T-helper 2 cell (primary cell): ENCODE measurements around the gene CCDC187.
A peak's percentile ranks its signal among the peaks of the same experiment; 100 is the strongest.

Experiments
- DNase-seq, 5 experiments: peaks; one replicate each; pipeline versions ENCODE4 v3.0.0 to v3.0.0-alpha.2; 2012 to 2022

The CCDC187 gene

DNA sequence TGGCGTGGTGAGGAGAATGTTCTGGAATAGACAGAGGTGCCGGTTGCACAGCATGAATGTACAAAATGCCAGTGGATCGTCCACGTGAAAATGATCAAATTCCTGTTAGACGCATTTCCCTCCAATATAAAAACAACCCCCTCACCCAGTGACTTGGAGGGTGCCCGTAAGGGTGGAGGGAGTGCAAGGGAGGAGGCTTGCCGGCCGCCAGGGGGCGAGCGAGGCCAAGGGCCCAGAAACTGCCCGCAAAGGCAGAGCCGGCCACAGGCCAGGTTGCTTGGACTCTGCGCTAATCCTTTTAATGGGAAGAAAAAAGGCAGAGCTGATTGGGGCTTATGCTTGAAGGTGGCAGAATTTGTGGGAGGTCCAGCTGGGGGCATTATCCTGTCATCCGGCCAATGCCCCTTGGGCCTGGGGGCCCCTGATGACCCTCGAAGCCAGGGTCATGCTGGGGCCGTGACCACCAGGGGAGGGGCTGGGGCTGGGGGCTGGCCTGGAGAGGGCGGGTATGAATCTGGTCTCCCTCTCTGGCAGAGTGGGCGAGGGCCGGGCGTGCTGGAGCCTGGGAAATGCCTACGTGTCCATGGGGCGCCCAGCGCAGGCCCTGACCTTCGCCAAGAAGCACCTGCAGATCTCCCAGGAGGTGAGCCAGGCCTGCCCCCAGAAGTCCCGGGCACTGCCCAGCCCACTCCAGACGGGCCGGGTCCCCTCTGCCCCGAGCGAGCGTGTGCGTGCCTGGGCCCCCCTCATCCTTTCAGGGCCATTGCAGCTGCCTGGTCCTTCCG is 35.5 kb upstream of the CCDC187 start:
- peak in 1 of 5 experiments; percentile 35 for DNase-seq

DNA sequence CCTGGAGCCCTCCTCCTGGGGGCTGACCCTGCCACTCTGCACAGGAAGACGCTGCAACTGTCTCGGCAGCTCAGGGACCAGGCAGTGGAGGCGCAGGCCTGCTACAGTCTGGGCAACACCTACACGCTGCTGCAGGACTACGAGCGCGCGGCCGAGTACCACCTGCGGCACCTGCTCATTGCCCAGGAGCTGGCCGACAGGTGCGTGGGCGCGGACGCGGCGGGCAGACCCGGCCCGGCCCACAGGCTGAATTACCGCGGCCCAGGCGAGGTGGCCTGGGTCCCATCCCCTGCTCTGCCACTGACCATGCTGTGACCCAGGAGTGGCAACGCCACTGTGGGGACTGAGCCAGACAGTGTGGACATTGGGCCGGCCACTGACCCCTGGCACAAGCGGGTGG is 34.6 kb upstream of the CCDC187 start:
- no peak for DNase-seq

DNA sequence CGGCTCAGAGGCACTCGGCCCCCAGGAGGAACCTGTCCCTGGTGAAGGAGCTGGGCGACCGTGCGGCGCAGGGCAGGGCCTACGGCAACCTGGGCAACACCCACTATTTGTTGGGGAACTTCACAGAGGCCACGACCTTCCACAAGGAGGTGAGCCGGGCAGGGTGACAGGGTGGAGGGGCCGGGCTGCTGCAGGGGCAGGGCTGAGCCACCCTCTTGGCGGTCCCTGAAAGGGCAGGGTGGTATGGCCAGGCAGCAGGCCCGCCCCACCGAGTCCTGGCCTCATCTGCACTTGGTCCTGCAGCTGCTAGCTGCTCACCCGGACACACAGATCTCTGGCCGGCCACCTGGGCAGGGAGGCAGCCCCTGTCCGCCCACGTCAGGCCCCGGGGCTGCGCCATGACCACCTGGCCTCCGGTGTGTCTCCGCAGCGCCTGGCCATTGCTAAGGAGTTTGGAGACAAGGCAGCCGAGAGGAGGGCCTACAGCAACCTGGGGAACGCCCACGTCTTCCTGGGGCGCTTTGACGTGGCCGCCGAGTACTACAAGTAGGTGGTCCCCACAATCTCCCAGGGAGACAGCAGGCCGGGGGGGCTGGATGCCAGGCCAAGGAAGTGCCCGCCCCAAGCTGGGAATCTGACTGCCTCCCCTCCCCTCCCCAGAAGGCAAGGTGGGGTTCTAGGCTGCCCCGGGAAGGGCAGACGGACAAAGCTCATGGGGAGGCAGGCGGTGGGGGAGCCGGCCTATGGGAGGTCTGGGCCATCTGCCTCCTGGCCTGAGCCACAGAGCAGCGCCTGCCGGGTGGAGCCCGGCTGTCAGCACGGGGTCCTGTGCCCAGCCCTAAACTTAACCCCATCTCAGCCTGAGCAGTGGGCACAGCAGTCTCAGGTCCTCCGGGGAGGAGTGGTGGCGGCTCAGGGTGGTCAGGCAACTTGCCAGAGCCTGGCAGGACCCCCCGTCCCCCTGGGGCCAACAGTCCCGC is 33.8 kb upstream of the CCDC187 start:
- no peak for DNase-seq

DNA sequence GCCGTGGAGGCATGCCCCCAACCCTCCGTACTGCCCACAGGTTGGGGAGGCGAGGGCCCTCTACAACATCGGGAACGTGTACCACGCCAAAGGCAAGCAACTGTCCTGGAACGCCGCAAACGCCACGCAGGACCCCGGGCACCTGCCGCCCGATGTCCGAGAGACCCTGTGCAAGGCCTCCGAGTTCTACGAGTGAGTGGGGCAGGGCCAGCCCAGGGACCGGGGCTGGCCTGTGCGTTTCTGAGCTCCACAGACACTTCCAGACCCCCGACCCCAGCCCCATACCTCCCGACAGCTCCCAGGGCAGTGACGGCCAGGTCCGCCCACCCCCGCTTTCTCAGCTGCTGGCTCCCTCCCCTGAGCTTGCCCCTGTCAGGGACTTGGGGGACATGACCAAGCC is 33.0 kb upstream of the CCDC187 start:
- no peak for DNase-seq

DNA sequence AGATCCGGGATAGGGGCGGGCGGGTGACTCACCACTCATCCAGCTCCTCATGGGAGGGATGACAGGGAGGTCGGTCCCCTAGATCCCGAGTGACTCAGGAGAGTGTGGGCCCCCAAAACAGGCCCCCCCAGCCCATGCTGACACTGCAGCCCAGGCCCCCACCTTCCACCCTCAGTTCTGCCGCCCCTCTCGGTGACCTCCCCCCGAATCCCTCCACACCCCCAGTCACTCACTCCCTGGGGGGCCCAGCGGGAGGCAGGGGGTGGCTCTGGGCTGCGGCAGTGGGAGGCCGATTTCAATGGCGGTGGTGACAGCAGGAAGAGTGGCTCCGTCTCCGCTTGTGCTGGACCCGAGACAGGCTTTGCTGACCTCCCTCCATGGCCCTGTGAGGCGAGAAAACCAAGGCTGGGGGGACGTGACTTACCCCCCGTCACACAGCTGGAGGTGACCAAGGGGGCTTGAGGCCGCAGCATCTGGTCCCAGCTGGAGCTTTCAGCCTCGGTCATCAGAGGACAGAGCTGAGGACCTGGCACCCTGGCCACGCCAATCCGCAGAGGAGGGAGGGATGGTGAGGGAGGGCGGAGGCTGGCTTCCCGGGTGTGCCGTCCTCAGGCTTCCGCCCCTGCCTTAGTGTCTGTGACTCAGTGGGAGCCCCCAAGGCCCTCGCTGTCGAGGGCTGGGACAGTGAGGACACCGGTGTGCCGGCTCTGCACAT is 32.4 kb upstream of the CCDC187 start:
- no peak for DNase-seq

DNA sequence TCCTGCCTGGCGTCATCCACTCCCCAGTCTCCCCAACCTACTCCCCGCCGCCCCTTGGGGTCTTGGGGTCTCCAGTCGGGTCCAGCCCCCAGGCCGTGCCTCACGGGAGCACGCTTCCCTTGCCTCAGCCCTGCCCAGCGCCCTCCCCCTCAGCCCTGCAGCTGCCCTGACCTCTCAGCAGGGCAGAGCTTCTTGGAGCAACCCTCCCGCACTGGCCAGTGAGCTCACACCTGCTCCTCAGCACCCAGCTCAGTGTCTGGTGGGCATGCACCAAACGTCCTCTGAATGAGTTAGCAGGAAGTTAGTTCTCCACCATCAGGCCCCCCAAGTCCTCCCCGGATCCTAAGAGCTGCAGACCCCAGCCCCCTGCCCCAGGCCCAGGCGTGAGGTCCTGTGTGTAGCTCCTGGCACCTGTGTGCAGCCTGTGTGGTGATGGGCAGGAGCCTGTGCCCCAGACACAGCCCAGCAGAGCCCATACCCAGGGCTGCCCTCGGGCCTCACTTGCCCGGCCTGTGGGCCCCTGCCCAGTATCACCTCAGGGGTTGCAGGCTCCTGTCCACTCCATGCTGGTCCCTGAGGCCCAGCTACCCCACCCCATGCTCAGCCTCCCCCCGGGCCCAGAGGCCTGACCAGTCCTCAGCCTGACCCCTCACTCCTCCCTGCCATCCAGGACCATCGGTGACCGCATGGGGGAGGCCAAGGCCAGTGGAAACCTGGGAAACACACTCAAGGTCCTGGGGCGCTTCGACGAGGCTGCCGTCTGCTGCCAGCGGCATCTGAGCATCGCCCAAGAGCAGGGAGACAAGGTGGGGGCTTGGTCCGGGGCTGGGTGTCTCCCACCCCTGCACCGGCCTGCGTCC is 31.6 kb upstream of the CCDC187 start:
- no peak for DNase-seq

DNA sequence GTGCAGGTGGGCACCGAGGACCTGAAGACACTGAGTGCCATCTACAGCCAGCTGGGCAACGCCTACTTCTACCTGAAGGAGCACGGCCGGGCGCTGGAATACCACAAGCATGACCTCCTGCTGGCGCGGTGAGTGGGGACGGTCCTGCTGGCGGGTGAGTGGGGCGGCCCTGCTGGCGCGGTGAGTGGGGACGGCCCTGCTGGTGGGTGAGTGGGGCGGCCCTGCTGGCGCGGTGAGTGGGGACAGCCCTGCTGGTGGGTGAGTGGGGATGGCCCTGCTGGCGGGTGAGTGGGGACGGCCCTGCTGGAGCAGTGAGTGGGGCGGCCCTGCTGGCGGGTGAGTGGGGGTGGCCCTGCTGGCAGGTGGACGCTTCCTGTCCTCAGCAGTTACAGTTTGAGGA is 30.6 kb upstream of the CCDC187 start:
- no peak for DNase-seq

DNA sequence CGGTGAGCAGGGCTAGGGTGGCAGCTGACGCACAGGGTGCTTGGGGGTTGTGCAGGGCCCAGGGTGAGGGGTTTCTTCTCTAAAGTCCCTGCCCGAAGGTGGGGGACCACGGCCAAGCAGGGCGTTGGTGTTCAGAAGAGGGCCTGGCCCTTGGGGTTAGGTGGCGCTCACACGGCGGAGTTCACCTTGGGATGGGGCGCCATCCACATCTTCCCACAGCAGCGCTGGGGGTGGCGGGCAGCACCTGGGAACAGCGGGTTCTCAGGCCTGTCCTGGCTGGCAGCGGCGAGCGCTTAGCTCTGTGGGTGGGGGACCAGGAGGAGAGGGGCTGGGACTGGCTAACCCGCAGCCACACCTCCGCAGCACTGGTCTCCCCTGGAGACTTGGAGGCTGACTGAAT is 29.6 kb upstream of the CCDC187 start:
- DNase-seq: no peak

DNA sequence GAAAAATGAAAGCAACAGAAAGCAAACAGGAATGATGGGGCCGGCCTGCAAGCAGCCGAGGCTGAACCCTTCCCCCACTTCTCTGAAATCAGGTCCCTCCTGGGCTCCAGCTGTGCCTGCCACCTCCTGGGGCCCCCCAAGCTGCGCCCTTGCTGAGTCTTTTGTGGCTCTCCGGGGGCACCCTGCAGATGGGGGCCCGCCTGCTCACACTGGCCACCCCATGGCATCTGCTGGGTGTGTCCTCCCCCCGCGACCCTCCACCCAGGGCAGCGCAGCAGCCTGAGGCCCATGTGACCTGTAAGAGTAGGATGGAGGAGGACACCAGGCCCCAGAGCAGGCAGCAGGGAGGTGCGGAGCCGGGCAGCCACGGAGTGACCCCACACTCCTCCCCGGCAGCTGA is 29.2 kb upstream of the CCDC187 start:
- no peak for DNase-seq

DNA sequence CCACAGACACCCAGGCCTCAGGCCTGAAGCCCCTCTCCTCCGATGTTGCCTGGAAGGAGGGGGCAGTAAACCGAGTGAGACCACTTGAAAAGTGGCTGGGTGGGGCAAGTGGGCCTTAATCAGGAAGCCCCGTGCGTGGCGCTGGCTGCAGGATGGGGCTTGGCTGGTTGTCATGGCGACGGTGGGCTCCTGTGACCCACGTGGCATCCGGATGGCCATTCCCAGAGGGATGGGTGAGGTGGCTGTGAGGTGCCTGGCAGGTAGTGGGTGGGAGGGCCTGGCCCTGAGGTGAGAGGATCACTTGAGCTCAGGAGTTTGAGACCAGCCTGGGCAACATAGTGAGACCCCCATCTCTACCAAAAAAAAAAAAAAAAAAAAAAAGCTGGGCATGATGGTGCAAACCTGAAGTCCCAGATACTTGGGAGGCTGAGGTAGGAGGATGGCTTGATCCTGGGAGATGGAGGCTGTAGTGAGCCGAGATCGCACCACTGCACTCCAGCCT is 28.6 kb upstream of the CCDC187 start:
- no peak for DNase-seq

DNA sequence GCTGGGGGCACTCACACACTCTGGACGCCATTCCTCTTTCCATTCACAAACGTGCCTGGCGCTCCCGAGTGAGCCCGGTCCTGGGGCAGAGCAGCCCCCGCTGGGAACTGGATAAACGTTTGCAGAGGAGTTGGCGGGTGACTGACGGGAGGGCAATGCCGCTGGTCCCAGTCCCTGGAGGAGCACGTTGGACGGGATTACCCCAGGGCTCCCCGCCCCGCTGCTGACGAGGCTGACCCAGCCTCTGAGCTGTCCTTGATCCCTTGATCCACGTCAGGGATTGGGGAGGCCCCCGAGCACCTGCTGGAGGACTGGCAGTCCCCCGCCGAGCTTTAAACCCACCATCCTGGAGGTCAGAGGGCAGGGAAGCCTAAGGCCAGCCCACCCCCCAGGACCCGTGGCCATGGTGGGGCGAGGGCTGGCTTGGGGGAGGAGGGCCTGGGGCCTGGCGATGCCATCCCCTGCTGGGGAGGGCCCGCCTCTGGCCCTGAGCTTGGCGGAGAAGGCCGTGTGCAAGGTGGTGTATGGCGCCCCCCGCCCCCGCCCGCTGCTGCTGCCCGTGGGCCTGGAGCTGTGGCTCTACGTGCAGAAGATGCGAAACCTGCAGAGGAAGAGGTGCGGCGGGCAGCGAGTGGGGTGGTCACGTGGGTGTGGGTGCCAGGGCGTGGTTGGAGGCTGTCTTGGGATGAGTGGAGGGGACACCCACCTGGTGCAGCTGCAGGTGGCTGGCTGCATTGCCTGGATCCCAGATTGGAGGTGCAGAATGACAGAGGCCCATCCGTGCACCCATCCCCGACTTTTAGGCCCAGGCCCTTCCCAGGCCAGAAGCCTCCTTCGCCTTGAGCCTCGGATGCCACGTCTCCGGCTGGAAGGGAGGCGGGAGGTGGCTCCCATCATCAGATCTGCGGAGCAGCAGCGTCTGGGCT is 27.9 kb upstream of the CCDC187 start:
- peak in 1 of 5 experiments; percentile 48 for DNase-seq

DNA sequence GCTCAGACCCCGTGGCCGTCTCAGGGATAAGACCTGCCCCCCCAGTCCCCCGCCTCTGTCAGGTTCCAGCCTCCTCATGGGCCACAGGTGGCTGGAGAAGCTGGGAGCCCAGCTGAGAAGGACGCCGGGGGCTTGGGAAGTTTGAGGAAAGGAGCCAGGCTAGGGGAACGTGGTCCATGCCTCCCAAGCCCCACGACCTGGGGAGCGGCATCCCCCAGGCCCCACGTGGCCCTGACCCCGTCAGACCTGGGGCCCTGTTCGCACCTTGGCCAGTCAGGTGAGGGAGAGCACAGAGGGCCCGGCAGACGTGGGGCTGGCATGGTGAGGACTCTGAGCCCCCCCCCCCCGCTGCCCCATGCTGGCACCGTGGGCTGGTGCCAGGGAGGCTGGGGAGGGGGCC is 27.1 kb upstream of the CCDC187 start:
- DNase-seq: no peak

DNA sequence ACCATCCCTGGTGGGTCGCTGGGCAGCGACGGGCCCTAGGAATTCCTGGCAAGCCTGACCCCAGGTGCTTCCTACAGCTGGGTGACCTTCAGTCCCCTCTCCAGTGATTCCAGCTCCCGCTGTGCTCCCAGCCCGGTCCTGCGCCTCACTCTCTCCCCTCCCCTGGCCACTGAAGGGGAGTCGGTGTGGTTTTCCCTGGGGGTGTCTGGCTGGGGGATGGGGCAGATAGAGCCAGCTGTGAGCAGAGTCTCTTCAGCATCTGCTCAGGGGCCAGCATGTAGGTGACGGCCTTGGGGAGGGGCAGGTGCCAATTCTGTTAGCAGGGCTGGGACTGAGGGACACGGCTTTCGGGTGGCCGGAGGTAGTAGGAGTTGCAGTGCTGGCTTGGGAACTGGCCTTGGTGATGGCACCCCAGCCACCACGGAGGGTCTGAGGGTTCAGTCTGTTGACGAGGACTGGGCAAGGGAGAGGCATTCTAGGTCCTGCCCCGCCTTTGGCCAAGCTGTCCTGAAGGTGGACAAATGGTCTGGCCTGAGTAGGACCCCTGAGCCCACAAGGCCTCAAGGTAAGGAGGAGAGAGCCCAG is 26.6 kb upstream of the CCDC187 start:
- no peak for DNase-seq

DNA sequence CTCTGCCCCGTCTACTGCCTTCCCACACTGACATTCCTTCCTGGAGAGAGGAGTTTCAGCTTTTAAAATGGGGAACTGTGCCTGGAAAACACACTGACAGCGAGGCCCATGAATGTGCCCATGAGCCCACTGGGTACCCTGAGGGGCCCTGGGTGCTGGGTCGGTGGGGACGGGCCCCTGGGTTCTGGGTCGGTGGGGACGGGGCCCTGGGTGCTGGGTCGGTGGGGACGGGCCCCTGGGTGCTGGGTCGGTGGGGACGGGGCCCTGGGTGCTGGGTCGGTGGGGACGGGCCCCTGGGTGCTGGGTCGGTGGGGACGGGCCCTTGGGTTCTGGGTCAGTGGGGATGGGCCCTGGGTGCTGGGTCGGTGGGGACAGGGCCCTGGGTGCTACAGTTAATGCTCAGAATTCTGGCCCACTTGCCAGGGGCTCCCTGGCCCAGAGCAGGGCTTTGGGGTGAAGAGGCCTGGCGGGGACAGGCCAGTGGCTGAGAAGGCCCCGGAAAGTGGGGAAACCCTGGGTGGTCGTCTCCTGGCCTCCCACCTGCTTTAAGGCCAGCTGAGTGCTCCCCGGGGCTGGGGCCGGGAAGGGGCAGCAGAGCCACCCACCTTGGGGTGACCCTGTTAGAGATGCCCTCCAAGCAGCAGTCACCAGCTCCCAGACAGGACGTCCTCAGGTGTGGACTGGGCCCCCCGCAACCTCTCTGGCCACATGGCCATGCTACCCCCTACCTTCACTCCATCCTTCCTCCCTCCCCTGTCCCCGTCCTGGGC is 25.9 kb upstream of the CCDC187 start:
- DNase-seq: no peak

DNA sequence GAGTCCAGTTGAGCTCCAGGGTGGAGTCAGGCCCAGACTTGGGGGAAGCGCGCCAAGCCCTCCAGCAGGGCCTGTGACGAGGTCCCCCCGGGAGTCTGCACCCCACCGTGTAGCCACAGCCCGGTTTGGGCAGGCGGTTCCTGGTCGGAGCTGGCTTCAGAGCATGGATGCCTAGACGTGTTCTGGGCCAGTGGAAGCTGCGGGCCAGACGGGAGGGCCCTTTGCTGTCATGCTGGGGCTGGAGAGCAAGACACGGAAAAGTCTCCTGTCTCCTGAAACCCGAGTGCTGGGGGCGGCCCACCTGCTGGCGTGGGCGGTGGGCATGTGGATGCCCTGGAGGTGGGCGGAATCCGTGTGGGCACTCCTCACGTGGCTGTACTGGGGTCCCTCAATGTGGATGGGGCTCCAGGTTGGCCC is 25.3 kb upstream of the CCDC187 start:
- no peak for DNase-seq

DNA sequence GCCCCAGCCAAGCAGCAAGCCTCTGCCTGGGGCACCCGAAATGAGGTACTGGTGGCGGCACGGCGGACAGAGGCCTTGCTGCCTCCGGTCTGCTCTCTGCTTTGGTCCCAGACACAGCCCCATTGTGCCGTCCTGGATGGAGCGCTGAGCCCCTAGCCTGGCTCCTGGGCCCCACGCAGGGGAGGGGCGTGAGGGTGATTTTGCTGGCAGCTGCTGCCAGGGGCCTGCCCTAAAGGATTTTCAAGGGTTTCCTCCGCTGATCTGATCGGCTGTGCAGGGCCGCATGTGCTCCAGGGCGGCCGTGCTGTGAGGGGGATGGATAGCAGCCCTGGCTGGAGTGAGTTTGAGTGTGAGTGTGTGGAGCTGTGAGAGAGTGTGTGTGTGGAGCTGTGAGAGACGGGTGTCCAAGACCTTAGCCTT is 24.7 kb upstream of the CCDC187 start:
- no peak for DNase-seq

DNA sequence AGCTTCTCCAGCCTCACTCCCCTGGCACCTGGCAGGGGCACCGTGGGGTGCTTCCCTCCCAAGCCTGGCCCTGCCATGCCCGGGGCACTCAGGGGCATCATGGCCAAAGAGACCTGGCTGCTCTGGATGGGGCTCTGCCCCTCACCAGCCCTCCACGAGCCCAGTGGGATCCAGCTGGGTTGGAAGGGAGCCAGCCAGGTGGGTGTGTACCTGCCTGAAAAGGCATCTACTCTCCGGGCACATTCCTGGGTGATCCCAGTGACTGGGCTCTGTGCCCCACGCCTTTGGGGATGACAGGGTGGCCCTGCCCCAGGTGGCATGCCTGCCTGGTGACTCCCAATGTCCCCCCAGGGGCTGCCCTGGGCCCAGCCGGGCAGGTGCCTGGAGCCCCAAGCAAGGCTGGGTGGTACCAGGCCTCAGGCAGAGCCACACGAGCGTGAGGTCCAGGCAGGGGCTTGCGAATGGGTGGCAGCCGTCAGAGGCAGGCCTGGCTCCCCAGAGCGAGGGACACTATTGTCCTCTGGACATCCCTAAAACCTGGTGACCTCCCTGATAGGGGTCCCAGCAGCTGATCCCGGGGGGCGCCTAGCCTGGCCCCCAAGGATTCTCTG is 24.2 kb upstream of the CCDC187 start:
- no peak for DNase-seq

DNA sequence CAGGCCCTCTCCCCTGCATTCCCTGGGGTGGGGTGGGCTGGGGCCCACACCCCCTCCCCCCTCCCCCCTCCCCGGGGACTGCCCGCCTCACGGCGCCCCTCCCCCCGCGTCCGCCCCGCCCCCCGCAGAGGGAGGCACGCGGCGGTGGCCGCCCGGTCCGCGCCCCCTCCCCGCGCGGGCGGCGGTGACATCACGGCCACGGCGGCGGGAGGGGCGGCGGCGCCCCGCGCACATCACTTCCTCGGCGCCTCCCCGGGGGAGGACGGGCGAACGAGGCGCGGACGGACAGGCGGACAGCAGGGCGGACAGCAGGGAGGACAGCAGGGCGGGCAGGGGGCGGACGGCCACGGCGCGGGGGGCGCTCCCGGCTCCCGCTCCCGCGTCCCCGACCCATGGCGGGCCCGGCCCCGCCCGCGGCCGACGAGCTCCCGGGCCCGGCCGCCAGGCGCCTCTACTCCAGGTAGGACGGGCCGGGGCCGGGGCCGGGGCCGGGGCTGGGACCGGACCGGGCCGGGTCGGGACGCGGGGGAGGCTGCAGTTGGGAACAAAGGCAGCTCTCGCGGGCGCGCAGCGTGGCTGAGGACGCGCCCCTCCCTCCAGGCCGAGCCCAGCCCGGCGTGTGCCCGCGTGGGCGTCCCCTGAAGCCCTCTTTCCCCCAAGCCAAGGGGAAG is 23.5 kb upstream of the CCDC187 start, which contains the start of gene GPSM1:
TSS of gene GPSM1 (plus strand) at position 236 of the 671 bp plus-strand sequence. CDS start at position 393, 157 bp downstream.
- peak in 4 of 5 experiments; percentile 13 to 60 (median 18) for DNase-seq
